NCI-H446 (cell line): Measurements from ENCODE around the gene DUS3L.
"Not testable (repeated sequence)": the region's sequence is repeated elsewhere in the genome, so short reads cannot be mapped to it uniquely, and the experiment has no call there.

Source experiments
- DNase-seq, 2 experiments: peaks; one replicate each; lab custom pipeline; 2025; lab: John Stamatoyannopoulos, UW

Gene DUS3L

GRCh38 chr19:5774921-5775320, 16.0 kb downstream of the DUS3L start:
- DNase-seq = no peak

GRCh38 chr19:5773276-5773675, 17.7 kb downstream of the DUS3L start:
- no peak for DNase-seq

GRCh38 chr19:5772416-5772815, 18.5 kb downstream of the DUS3L start:
- no peak for DNase-seq

- DNase-seq = no peak
These were observed 23.0 kb downstream of the DUS3L start for GRCh38 chr19:5767949-5768348.

- DNase-seq = no peak
These were observed 25.7 kb downstream of the DUS3L start for GRCh38 chr19:5765220-5765619.

GRCh38 chr19:5762608-5763217, 28.2 kb downstream of the DUS3L start:
- no peak for DNase-seq

- DNase-seq = no peak
These were observed 37.2 kb downstream of the DUS3L start for GRCh38 chr19:5753743-5754142.

- DNase-seq = no peak
These were observed 39.3 kb downstream of the DUS3L start for GRCh38 chr19:5751709-5752108.

GRCh38 chr19:5749505-5749904, 41.5 kb downstream of the DUS3L start:
- DNase-seq = no peak

- DNase-seq = peak; percentile 4 to 28
These were observed 42.0 kb downstream of the DUS3L start for GRCh38 chr19:5748920-5749319.

GRCh38 chr19:5744999-5745398, 46.0 kb downstream of the DUS3L start:
- not testable (repeated sequence) for DNase-seq

GRCh38 chr19:5743630-5744029, 47.3 kb downstream of the DUS3L start:
- no peak for DNase-seq

- DNase-seq = no peak
These were observed 48.9 kb downstream of the DUS3L start for GRCh38 chr19:5742051-5742450.

- DNase-seq = no peak
These were observed 52.5 kb downstream of the DUS3L start for GRCh38 chr19:5738423-5738822.
